NCI-H1092 (cell line): Measurements from ENCODE around the gene MAML3.

Experiments
- DNase-seq: peaks from one replicate; lab custom pipeline; 2025; lab: John Stamatoyannopoulos, UW

Gene MAML3

GRCh38 chr4:139841464-139842195 is 312.4 kb downstream of the MAML3 start:
- DNase-seq = peak; percentile 93

GRCh38 chr4:139840773-139841172 is 313.2 kb downstream of the MAML3 start:
- DNase-seq = no peak

DNA sequence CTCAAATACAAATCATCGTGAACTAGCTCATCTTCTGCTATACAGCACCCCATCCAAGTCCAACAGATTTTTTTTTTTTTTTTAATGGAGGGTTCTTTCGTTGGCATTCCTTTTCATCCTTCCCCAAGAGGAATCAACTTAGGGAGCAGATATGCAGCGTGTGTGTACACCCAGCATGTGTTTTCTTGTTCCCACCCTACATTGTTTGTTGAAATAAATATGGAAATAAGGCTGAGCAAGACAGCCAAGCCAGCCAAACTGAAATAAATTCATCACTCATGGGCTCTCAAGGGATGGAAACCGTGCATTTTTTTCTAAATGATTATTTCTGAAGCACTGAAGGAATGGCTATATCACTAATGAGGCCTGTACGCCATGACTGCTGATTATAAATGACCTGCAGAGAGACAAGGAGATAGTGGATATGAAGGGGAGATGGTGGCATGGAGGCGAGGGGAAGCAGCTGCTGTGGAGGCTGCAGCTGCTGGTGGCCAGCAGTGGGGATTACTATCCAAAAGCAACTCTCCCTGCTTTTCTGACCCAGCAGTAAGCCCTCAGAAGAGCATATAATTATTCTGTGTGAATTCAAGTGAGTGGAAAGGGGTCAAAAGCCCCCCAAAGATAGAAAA is 314.5 kb downstream of the MAML3 start:
- DNase-seq = no peak

DNA sequence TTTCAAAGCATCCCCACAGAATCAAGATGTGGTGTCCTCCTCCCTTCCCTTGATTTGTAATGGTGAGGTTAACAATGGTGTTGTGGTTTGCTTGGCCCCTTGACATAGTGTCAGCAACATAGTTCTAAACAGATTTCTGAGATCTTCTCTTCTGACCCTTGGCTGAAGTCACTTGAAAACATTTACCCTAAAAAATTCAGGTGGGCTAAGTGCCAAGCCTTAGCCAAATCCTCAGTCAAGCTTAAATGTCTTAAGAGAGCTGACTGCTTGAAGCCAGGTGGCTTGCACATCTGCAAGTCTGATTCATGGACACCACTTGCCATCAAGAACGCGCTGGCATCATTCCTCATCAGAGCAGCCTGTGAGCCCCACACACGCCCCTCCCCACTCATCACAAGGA is 315.2 kb downstream of the MAML3 start:
- DNase-seq = no peak

DNA sequence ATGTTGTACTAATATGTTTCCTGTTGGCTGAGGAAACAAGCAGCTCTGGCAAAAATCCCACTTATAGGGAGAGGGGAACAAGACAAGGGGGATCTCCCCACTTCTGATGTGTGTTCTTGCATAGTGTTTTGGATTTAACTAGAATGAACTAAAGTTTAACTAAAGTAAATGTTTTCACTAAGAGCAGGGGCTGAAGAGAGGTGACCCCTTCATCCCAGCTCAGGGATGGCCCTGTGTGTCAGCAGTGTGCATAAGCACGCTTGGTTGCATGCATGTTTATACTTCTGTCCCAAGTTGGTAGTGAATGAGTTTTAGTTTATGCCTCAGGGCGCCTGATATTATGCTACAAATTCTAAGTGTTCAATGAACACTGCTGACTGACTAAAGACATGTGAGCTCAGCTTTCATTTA is 319.0 kb downstream of the MAML3 start:
- DNase-seq = no peak

DNA sequence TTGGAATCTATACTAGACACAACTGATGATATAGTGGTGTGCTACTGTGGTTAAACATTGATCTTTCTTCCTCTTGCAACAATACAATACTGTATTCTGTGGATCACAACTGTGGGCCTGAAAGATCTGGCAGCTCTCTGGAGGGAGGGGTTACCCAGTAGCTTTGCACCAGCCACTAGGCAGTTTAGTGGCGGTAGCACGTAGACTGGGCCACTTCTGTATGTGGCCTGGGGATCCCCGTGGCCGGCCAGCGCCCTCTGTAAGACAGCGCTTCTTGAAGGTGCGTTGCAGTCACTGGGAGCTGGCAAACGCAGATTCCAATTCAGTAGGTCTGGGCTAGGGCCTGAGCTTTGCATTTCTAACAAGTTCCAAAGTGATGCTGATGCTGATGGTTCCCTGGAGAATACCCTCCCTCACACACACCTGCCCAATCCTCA is 319.7 kb downstream of the MAML3 start:
- no peak for DNase-seq

DNA sequence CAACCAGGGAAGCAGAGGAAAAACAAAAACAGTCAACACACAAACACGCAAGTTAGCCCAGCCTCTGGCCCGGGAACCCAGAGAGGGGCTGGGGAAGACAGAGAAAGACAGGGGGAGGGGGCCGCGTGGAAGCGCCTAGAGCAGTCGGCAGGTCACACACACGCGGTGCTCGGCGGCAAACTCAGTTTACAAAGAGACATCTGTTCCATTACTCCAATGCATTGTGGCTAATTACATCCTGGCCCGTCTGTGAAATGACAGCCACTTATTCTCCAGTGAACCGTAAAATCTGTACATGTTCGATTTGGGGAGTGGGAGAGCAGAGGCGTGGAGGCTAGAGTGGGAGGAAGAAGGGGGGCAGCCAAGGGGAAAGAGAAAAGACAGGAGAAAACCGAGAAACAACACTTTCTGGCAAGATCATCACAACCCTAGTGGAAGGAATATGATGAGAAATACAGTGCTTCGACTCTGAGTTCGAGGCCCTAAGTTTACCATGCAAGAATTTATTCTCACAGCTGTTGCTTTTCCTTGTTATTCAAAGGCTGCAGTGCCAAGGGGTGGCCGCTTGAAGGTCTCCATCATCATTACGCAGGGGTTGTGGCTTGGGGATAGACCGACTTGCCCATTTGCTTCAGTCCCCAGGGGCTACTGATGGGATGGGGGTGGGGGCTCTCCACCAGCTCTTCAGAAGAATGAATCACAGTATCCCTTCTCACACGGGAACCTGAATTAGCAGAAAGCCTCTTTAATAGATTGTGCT is 320.7 kb downstream of the MAML3 start:
- DNase-seq = peak; percentile 86

- no peak for DNase-seq
These were observed 324.9 kb downstream of the MAML3 start for GRCh38 chr4:139828966-139829664.

- peak; percentile 37 for DNase-seq
These were observed 327.6 kb downstream of the MAML3 start for GRCh38 chr4:139826426-139826825.

GRCh38 chr4:139825523-139826014 is 328.4 kb downstream of the MAML3 start:
- DNase-seq = peak; percentile 57

GRCh38 chr4:139824882-139825522 is 329.0 kb downstream of the MAML3 start:
- DNase-seq = no peak

- no peak for DNase-seq
These were observed 330.2 kb downstream of the MAML3 start for GRCh38 chr4:139823746-139824145.

- no peak for DNase-seq
These were observed 330.6 kb downstream of the MAML3 start for GRCh38 chr4:139823345-139823744.

- no peak for DNase-seq
These were observed 331.6 kb downstream of the MAML3 start for GRCh38 chr4:139822391-139822790.

DNA sequence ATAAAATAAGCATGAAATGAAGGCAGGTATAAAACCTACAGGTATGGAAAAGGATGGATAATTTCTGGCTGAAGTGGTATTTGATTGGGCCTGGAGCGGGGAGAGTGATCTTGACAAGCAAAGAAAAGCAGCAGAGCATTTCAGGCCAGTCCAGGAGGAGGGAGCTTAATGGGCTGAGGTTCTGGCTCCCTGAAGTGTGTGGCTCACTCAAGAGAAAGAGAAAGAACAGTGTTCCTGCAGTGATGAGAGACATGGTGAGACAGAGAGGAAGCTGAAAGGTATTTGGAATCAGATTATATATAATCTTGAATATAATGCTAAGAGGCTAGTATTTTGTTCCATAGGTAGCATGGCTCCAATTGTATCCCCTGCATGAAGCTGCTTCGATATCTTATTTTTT is 334.9 kb downstream of the MAML3 start:
- DNase-seq = no peak

DNA sequence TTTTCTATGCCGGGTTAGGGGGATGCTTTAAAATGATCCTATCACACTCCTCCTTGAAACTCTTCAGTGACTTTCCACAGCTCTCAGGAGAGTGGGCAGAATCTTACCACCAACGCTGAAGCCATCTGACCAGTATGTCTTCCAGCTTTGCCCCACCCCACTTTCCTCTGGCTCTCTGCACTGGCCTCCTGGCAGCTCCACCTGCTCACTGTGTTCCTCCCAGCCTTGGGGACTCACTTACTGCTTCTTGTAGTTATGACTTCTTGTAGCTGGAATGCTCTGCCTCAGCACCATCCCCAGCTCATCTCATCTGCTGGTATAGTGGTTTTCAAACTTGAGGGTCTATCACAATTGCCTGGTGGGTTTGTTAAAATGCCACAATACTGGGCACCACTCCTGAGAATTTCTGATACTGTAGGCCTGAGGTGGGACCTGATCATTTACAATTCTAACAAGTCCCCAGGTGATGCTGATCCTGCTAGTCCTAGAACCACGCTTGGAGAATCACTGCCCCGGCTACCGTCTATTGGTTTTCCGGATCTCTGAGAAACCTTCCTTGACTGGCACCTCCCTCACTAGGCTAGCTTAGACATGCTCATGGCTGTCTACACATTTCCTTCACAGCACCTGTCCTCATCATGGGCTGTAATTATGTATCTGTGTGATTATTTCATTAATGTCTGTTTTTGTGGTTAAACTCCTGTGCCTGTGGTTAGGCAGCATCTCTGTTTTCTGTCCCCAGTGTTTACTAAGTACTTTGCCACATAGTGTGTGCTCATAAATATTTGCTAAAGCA is 336.1 kb downstream of the MAML3 start:
- DNase-seq = no peak

GRCh38 chr4:139816856-139817255 is 337.1 kb downstream of the MAML3 start:
- DNase-seq = no peak

DNA sequence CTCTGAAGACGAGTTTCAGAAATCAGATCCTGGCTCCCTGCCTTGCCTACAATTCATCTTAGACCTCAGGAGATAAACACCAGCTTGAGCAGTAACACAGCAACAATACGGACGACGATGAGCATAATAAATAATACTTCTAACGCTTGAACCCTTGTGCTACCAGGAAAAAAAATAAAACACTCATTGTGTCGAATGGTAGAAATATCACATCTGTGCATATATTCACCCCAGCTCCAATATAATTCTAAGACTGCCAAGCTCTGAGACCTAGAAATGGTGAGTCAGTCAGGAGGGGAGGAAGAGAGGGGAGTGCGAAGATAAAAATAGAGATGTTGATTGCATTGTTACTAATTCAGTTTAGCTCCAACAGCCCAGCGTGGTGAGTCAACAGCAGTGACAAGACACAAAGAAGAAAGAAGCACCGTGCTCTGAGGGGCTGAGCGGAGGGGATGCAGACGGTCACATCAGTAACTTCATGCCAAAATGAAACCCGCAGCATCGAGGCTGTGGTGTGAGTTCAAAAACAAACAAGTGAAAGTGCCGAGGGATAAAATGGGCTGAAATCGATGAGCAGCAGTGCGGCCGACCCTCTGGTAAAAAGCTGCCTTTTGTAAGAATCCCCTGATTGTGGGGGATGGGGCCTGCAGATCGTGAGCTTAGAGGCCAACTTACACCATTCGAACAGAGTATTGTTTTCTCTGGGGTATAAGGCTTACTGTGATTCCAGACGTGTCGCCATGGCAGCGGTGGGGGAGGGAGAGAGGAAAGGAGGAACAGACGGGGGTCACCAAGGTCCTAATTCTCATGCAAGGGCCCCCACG is 338.0 kb downstream of the MAML3 start:
- no peak for DNase-seq

- peak; percentile 55 for DNase-seq
These were observed 339.5 kb downstream of the MAML3 start for GRCh38 chr4:139814323-139815015.
